Measurements from ENCODE around the gene EXOC7. TPM values are rescaled to one million over a fixed set of nuclear protein-coding genes. Genes with fewer than 3 reads are reported as not detected.
A peak's percentile ranks its signal among the peaks of the same experiment; 100 is the strongest.

Gene EXOC7
- total RNA-seq, 1 donor from 2014 or later: 81.2 TPM

- DNase-seq: no peak
These were observed 17.0 kb upstream of the EXOC7 start for GRCh38 chr17:76120658-76121008.

- DNase-seq: no peak
These were observed 16.1 kb upstream of the EXOC7 start for GRCh38 chr17:76119409-76120371.

- DNase-seq: no peak
These were observed 11.7 kb upstream of the EXOC7 start for GRCh38 chr17:76115138-76115754.

- DNase-seq: no peak
These were observed 8.4 kb upstream of the EXOC7 start for GRCh38 chr17:76111956-76112355.

DNA sequence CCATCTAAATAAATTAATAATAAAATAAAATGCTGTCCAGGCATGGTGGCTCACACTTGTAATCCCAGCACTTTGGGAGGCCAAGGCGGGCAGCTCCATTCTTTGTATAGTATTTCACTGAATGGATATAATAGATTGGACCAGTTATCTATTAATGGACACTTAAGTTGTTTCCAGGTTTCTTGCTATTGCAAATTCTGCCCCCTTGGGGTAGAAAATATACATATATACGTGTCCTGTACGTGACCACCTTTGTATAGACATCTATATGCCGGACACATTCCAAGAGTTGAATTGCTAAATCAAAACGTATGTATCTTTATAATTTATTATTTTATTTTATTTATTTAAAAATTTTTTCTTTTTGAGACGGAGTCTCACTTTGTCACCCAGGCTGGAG, 3.9 kb upstream of the EXOC7 start:
- DNase-seq: no peak

DNA sequence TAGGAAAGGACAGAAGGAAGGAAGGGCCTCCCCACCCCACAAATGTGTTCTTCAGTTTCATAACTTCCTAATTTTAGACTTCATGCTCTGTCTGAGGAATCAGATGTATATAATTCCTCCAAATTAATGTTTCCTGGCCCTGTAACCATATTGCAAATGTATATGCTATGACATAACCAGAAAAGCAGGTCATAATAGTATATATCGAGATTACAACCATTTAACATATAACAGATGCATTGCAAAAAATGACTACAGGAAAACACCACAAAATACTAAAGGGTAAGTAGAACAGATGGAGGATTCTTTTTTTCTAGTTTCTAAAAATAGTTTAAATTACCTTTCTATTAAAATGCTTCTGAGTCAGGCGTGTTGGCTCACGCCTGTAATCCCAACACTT, 3.1 kb upstream of the EXOC7 start:
- DNase-seq: peak; percentile 33

- no peak for DNase-seq
These were observed 1.3 kb upstream of the EXOC7 start for GRCh38 chr17:76104896-76105231.

DNA sequence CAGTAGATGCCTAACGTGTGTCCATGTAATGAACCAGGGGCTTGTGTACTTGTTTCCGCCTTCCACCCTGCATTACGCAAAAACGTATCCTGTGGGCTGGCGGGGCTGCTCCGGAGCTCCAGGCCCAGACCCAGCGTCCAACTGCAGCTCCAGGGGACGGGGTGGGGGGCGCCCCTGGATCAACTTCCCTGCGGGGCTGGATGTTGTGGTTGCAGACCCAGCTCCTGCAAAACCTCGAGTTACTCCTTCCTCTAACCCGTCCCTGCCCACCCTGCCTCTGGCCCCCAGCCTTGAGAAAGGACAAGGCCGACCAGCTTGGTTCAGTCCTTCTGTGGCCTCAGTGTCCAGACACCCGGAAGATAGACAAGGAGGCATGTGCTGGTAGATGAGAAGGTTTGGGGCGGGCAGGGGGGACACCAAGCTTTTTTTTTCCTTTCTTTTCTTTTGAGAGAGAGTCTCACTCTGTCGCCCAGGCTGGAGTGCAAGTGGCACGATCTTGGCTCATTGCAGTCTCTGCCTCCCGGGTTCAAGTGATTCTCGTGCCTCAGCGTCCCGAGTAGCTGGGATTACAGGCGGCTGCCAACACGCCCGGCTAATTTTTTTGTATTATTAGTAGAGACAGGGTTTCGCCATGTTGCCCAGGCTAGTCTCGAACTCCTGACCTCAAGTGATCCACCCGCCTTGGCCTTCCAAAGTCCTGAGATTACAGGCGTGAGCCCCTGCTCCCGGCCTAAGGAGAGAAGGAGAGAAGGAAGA, 731 bp upstream of the EXOC7 start:
- DNase-seq: no peak

- no peak for DNase-seq
These were observed 678 bp downstream of the EXOC7 start for GRCh38 chr17:76102944-76103273.

DNA sequence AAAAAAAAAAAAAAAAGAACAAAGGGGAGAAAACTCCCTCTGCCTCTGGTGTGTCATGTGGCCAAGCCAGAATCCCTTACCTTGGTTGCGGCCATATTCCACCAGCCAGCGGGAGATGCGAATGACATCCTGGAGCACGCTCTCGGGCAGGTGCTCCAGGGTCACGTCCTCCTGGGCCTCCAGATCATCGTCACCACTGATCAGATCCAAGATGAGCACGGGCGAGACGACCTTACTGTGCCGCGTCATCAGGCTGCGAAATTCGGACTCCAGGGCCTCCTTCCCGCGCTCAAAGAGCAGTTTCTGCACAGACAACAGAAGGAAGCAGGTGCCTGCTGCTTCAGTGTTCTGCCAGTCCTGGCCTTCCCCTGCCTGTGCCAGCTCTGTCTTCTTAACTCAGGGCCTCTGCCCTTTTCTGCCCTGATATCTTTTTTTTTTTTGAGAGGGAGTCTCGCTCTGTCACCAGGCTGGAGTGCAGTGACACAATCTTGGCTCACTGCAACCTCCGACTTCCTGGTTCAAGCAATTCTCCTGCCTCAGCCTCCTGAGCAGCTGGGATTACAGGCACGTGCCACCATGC, 5.8 kb downstream of the EXOC7 start:
- no peak for DNase-seq

DNA sequence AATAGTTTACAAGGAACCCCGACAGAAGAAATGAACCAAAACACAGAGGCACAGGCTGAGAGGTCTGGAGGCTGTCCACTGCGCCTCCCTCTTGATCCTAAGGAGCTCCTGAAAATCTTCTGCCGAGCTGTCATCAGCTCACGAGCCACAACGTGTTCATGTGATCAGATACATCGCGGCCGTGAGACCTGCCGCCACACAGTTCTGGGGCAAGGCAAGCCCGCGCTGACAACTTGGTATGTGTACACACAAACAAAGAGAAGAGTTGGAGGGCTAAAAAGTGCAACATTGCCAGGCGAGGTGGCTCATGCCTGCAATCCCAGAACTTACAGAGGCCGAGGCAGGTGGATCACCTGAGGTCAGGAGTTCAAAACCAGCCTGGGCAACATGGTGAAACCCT, 7.6 kb downstream of the EXOC7 start:
- no peak for DNase-seq

DNA sequence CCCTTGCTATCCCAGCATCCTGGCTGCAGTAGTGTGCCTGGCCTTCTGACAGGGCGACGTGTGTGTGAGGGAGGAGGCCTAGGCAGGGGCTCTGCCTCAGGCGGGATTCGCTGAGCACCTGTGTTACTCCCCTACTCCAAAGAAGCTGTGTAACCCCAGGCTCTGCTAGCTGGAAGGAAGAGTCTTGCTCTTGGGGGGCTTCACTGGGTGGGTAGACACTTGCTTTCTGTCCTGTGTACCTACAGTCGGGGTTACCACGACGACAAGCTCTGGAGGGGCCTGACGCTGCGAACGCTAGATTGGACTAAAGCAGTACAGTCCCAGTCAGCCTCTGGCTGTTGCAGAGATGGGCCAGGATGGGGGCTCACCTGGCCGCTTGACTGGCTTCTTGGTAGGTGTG, 9.5 kb downstream of the EXOC7 start:
- no peak for DNase-seq

DNA sequence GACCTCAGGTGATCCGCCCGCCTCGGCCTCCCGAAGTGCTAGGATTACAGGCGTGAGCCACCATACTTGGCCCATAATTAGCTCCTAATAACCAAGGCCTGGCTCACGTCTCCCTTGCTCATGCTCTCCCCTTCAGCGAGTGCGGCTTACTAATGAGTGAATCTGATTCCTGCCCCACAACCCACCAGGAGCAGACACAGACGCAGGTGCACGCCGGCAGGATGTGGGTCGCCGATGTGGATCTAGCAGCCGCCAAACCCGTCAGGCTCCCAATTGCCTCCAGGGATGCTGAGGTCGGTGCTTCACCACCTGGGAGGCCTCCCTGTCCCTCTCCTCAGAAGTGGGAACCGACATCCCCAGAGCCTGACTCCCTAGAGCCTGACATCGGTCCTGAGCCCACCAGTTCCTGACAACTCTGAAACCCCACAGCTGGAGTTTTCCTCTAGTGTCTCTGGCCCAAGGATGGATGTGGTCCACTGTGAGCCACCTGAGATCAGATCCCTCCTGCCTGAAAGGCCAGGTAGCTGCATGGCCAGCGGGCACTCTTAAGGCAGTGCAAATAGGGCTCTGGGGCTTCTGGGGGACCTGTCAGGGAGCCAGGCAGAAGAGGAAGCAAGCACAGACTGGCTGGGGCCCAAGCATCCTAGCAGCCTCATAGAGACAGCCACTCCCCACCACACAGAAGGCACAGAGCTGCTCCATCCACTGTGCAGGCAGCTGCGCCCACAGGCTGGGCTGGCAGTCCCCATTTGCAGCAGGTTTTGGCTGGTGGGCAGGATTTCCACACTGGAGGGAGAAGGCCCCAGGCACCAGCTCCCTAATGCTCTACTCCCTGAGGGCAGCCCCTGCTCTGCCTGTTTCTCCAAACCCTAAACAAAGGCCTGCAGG, 10.8 kb downstream of the EXOC7 start:
- DNase-seq: no peak

GRCh38 chr17:76091526-76092286, 11.9 kb downstream of the EXOC7 start:
- DNase-seq: no peak

DNA sequence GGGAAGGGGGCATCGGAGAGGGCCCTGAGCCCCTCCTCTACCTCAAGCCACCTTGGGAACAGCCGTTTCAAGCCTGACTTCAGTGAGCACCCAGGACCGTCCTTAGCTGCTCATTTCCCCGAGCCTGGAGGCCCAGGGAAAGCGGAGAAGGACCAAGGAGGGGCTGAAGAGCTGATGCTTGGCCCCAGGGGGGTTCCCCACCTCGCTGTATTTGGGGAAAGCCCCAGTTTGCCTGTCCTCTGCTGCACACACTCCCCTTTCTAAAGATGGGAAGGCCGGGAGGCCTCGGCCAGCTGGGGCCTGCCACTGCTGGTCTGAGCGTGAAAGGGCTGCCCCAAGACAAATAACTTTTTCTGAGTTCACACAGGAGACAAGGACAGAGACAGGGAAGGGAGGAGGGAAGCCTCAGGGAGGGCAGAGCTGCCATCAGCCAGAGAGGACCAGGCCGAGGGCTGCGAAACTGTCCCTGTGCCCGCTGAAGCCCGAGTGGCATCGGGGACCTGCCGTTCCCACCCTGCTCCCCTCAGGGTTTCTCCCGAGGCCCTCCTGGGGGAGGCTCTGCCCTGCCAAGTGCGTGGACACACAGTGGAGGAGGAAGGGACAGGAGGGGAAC, 13.0 kb downstream of the EXOC7 start:
- DNase-seq: no peak

DNA sequence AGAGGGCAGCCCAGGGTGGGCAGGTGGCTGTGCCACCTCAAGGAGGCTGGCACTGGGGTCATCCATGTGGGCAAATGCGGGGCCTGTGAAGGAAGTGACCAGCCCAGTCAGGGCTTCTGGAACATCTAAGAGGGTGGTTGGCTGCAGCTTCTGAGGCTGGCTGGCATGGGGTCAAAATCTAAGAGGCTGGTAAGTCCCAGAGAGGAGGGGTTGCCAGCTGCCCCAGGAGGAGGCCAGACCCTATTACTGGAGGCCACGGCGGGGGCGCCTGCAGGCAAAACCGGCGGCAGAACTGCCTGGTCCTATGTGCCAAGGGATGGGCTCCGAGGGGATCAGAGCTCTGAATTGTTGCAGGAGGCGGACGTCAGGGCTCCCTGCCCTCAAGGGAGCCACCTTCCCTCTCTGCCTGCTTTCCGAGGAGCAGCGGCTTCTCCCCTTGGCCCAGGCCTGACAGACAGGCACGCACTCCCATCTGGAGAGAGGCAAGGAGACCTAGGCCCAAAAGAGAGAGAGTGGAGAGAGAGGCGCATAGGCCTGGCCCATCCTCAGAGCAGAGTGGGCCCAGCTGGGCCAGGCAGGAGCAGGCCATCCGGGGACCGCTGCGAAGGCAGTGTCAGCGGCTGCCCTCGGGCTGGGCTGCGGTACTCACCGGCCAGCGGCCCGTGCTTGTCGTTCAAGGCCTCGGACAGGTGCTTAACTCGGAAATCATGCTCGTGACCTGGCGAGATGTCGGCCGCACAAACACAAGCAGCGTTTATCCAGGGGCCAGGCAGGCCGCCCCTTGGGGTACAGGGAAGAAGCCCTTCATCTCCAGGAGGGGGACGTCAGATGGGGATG, 13.7 kb downstream of the EXOC7 start:
- no peak for DNase-seq

- no peak for DNase-seq
These were observed 14.6 kb downstream of the EXOC7 start for GRCh38 chr17:76088868-76089576.

DNA sequence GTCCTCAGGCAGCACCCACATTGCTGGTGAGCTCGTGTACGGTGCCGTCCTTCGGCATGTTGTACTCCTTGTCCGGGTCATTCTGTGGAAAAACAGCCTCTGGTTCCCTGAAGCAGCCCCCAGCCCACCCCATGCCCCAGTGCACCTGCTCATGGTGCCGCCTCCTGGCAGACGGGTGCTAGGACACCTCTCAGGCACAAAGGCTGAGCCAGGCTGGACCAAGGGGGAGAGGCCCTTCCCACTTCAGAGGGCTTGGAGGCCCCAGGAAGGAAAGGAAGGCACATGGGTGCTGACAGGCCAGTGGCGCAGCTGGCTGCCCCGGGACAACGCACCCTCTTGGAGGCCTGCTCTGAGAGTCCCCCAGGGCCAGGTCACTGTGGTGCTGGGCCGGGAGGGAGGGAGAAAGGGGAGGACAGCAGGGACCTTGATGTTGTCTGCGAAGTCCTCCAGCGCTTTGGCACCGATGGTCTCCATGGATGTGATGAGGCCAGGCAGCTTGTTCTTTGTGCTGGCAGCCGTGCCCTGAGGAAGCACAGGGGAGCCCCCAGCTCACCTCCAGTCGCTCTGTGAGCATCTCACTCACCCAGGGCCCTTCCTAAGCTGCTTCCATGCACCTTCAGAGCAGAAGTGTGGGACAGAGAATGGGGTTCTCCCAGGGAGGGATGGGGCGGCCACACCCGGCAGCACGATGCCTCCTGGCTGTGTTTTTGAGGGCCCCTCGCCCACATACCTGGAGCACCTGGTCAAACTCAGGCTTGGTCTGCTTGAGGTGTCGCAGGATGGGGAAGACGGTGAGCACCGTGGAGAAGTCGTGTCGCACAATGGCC, 15.3 kb downstream of the EXOC7 start:
- no peak for DNase-seq

All from tongue (tissue), 2 donors.